ENCODE results near the gene CCBE1. TPM values are rescaled to one million over a fixed set of nuclear protein-coding genes. Genes with fewer than 3 reads are reported as not detected.
"Not testable (repeated sequence)": the region's sequence is repeated elsewhere in the genome, so short reads cannot be mapped to it uniquely, and the experiment has no call there.

The CCBE1 gene
- total RNA-seq, 1 donor from 2014 or later = 2.4 TPM

- no peak for DNase-seq (ENCODE audit: low spot score)
Observed at GRCh38 chr18:59540346-59540745, 156.9 kb downstream of the CCBE1 start.

GRCh38 chr18:59539108-59539507 lies 158.1 kb downstream of the CCBE1 start:
- no peak for DNase-seq (ENCODE audit: low spot score)

- DNase-seq (ENCODE audit: low spot score) = no peak
Observed at GRCh38 chr18:59537579-59537978, 159.6 kb downstream of the CCBE1 start.

- no peak for DNase-seq (ENCODE audit: low spot score)
Observed at GRCh38 chr18:59536166-59536565, 161.1 kb downstream of the CCBE1 start.

GRCh38 chr18:59535055-59535454 lies 162.2 kb downstream of the CCBE1 start:
- DNase-seq (ENCODE audit: low spot score) = no peak

- peak; percentile 35 for DNase-seq (ENCODE audit: low spot score)
Observed at GRCh38 chr18:59528866-59529265, 168.4 kb downstream of the CCBE1 start.

- DNase-seq (ENCODE audit: low spot score) = no peak
Observed at GRCh38 chr18:59520562-59521355, 176.5 kb downstream of the CCBE1 start.

- no peak for DNase-seq (ENCODE audit: low spot score)
Observed at GRCh38 chr18:59518705-59519104, 178.5 kb downstream of the CCBE1 start.

- DNase-seq (ENCODE audit: low spot score) = peak; percentile 12
Observed at GRCh38 chr18:59517446-59518165, 179.6 kb downstream of the CCBE1 start.

GRCh38 chr18:59516356-59517155 lies 180.7 kb downstream of the CCBE1 start:
- DNase-seq (ENCODE audit: low spot score) = no peak

- not testable (repeated sequence) for DNase-seq (ENCODE audit: low spot score)
Observed at GRCh38 chr18:59515956-59516355, 181.3 kb downstream of the CCBE1 start.

- no peak for DNase-seq (ENCODE audit: low spot score)
Observed at GRCh38 chr18:59515147-59515546, 182.1 kb downstream of the CCBE1 start.

GRCh38 chr18:59514203-59514602 lies 183.0 kb downstream of the CCBE1 start:
- DNase-seq (ENCODE audit: low spot score) = no peak

GRCh38 chr18:59512025-59512755 lies 185.0 kb downstream of the CCBE1 start:
- no peak for DNase-seq (ENCODE audit: low spot score)

GRCh38 chr18:59509481-59510442 lies 187.5 kb downstream of the CCBE1 start:
- DNase-seq (ENCODE audit: low spot score) = no peak

GRCh38 chr18:59505356-59505755 lies 191.9 kb downstream of the CCBE1 start:
- no peak for DNase-seq (ENCODE audit: low spot score)

GRCh38 chr18:59502274-59503175 lies 194.7 kb downstream of the CCBE1 start:
- peak; percentile 95 for DNase-seq (ENCODE audit: low spot score)

GRCh38 chr18:59501920-59502273 lies 195.3 kb downstream of the CCBE1 start:
- DNase-seq (ENCODE audit: low spot score) = peak; percentile 26

GRCh38 chr18:59500765-59501164 lies 196.5 kb downstream of the CCBE1 start:
- no peak for DNase-seq (ENCODE audit: low spot score)

Measured in umbilical cord (tissue), 2 donors.